Measurements from ENCODE around the gene DCTN4. TPM values are rescaled to one million over a fixed set of nuclear protein-coding genes. Genes with fewer than 3 reads are reported as not detected.

The DCTN4 gene
- total RNA-seq, 2 donors from 2014 or later, result 68.4 to 87.1 TPM

DNA sequence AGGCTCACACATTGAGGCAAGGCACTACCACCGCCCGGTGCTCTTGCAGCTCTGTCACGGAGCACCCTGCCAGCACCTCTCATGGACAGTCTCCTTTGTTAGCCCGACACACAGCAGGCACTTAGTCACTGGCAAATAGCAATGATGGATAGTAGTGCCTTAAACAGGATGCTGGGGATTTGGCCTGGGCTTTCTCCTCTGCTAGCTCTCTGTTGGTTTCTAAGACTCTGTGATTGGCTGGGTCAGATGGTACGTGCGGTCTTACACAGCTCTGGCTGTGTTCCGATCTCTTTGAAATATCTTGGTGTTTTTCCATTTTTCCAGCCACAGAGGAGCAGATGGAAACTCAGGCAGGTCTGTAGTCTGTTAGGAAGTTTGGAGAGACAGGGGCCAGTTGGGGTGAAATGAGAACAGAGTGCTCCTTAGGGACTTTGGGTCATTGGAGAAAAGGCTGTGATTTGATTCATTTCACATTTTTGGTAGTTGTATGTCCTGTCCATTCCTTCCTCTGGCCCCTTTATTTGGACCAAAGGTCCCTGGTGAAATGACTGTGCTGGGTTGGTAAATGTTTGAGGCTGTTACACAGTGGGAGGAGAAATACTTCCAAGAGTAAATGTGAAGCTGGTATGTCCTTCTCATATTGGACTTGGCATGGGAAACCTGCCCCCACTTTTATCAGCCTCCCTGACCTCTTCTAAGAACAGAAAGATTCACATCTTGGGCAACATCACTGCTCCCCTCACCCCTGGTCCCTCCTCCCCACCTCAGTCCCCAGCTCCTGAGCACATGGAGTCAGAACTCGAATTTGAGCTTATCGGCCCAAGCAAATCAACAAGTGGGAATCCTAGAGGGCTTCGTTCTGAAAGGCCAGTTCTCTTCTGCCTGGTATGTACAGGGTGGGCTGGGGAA lies 23.1 kb upstream of the DCTN4 start:
- Histone ChIP-seq H3K27ac (peak overlapping the region; percentile 86 to 88), H3K27me3 (replicated peaks; ENCODE audit: insufficient read depth) (no peaks in the 10 kb centered on the region), H3K9me3 (no peaks in the 10 kb centered on the region), H3K4me1 (replicated peaks) (peaks cover 10% of the 10 kb centered on the region), H3K36me3 (no peaks in the 10 kb centered on the region), H3K4me3 (no peak overlapping the region)
- WGBS, result 22% methylated on average over 8 of the region's 10 CpGs
- intact Hi-C loops (cut with DNase I), result loop anchor here (10.0 kb wide), 1 partner anchor 223 kb away; no protein-coding TSS in a partner anchor
- peak; percentile 54 for DNase-seq (ENCODE audit: low spot score)
- no peak for TF ChIP-seq POLR2A (IDR thresholded peaks at IDR 0.05)
- TF ChIP-seq POLR2AphosphoS5 (IDR thresholded peaks at IDR 0.05), result peak; percentile 51

DNA sequence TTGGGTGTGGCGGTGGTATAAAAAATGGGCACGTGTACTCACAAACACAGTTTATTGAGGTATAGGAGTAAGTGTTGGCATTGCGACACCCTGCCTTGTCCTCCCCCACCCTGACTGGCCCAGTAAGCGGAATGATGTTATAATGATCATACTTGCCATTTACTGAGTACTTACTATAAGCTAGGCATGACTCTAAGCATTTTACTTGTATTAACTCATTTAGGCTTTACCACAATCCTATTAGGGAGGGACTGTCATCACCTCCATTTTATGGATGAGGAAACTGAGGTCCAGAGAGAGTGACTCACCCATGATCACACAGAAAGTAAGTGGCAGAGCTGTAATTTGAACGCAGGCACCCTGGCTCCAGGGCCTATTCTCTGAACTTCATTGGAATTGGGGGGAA lies 22.0 kb upstream of the DCTN4 start:
- no peaks in the 10 kb centered on the region for H3K9me3 ChIP-seq
- no peak for TF ChIP-seq POLR2A (IDR thresholded peaks at IDR 0.05)
- TF ChIP-seq POLR2AphosphoS5 (IDR thresholded peaks at IDR 0.05), result no peak
- TF ChIP-seq, protein P1, sequence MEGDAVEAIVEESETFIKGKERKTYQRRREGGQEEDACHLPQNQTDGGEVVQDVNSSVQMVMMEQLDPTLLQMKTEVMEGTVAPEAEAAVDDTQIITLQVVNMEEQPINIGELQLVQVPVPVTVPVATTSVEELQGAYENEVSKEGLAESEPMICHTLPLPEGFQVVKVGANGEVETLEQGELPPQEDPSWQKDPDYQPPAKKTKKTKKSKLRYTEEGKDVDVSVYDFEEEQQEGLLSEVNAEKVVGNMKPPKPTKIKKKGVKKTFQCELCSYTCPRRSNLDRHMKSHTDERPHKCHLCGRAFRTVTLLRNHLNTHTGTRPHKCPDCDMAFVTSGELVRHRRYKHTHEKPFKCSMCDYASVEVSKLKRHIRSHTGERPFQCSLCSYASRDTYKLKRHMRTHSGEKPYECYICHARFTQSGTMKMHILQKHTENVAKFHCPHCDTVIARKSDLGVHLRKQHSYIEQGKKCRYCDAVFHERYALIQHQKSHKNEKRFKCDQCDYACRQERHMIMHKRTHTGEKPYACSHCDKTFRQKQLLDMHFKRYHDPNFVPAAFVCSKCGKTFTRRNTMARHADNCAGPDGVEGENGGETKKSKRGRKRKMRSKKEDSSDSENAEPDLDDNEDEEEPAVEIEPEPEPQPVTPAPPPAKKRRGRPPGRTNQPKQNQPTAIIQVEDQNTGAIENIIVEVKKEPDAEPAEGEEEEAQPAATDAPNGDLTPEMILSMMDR (IDR thresholded peaks at IDR 0.05), result no peak
- DNase-seq (ENCODE audit: low spot score), result peak; percentile 15
- H3K4me1 ChIP-seq (replicated peaks), result peaks cover 10% of the 10 kb centered on the region
- no peaks in the 10 kb centered on the region for H3K27me3 ChIP-seq (replicated peaks; ENCODE audit: insufficient read depth)
- intact Hi-C loops (cut with DNase I), result loop anchor here (10.0 kb wide), 1 partner anchor 224 kb away; no protein-coding TSS in a partner anchor
- no peak overlapping the region for H3K4me3 ChIP-seq
- H3K36me3 ChIP-seq, result no peaks in the 10 kb centered on the region
- peak overlapping the region; percentile 86 to 88 for H3K27ac ChIP-seq
- 77% methylated on average over 5 of the region's 5 CpGs for WGBS

DNA sequence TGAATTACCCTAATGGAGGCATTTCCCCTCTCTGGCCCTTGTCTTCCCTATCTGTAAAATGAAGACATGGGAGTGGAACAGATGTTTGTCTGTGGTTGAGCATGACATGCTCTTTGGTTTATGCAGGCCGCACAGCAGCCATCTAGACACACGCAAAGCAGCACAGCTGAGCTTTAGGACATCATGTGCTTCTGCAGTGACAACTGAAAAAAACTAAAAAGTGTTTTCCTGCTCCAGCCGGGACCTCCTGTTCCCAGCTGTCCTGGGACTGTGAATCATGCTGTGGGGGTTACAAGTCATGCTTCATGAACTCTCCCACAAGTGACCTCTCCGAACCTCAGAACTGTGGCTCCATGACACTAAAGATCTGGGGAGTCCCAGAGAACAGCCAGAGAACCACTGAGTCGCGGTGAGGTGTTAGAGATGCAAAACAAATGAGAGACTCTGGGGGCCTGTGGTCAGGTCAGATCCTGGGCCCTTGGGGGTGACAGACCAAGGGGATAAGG lies 21.4 kb upstream of the DCTN4 start:
- peak overlapping the region; percentile 86 to 88 for H3K27ac ChIP-seq
- no peaks in the 10 kb centered on the region for H3K9me3 ChIP-seq
- no peak for DNase-seq (ENCODE audit: low spot score)
- intact Hi-C loops (cut with DNase I), result loop anchor here (10.0 kb wide), 1 partner anchor 225 kb away; no protein-coding TSS in a partner anchor
- H3K4me3 ChIP-seq, result peak overlapping the region; percentile 66 to 68
- H3K4me1 ChIP-seq (replicated peaks), result peaks cover 10% of the 10 kb centered on the region
- TF ChIP-seq POLR2AphosphoS5 (IDR thresholded peaks at IDR 0.05) (peak; percentile 33), POLR2A (IDR thresholded peaks at IDR 0.05) (no peak)
- TF ChIP-seq, protein P1 (IDR thresholded peaks at IDR 0.05), result no peak
- no peaks in the 10 kb centered on the region for H3K36me3 ChIP-seq
- 42% methylated on average over 6 of the region's 6 CpGs for WGBS
- H3K27me3 ChIP-seq (replicated peaks; ENCODE audit: insufficient read depth), result no peaks in the 10 kb centered on the region

DNA sequence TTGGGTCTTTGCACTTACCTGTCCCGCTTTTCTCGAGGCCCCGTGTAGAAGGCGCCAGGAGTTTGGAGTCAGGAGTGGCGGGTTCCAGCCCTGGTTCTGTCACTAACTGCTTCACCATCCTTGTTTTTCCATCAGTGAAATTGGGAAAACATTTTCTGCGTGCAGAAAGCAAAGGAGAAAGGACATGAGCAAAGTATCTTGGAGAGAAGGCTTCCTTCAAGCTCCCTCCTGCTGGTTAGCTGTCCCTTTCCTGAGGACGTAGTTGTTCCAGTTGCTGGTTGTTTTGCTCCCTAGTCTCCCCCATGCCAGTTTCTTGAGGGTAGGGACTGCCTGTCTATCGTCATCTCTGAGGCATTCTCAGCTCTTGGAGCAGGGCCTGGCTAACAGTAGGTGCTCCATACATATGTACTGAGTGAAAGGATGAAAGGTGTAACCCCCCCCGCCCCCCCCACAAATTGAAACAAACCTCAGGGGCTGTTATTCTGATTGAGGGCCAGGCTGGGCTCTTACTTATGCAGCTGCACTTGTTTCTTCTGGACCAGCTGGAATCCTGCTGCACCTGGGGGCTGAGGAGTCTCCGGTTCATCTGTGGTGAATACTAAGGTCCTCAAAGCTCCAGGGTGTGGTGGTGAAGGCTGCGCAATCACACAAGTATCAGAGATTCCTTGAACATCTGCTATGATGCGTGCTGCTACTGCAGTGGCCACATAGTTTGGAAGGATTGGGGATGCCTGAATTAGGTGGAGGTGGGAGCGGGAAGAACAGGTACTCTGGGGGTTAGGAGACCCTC lies 20.8 kb upstream of the DCTN4 start:
- Histone ChIP-seq H3K27me3 (replicated peaks; ENCODE audit: insufficient read depth) (no peaks in the 10 kb centered on the region), H3K9me3 (no peaks in the 10 kb centered on the region), H3K4me1 (replicated peaks) (peaks cover 10% of the 10 kb centered on the region), H3K36me3 (no peaks in the 10 kb centered on the region), H3K4me3 (peak overlapping the region; percentile 66 to 68), H3K27ac (peak overlapping the region; percentile 86 to 88)
- DNase-seq (ENCODE audit: low spot score), result no peak
- intact Hi-C loops (cut with DNase I), result loop anchor here (2.0 to 10.0 kb wide), 3 partner anchors 21 to 225 kb away; partner anchors contain the start of genes DCTN4 and RBM22
- 20% methylated on average over 13 of the region's 13 CpGs for WGBS
- TF ChIP-seq, protein P1 (IDR thresholded peaks at IDR 0.05), result peak in 1 of 4 experiments; percentile 1
- TF ChIP-seq POLR2A (IDR thresholded peaks at IDR 0.05), result no peak
- no peak for TF ChIP-seq POLR2AphosphoS5 (IDR thresholded peaks at IDR 0.05)
